Parathyroid adenoma (tissue), 2 donors: ENCODE measurements around the gene SMAD9.

Source experiments
- H2AFZ ChIP-seq: fragments of 300-600 bp; sonication (generic); one replicate; pipeline ENCODE4 v1.7.0; 2017; ENCODE audit warnings: antibody characterized with exemption, mild to moderate bottlenecking
- H3K27ac ChIP-seq: fragments of 300-600 bp; sonication (generic); one replicate; pipeline ENCODE4 v1.7.0; 2017
- H3K27me3 ChIP-seq: fragments of 300-600 bp; sonication (generic); one replicate; pipeline ENCODE4 v1.7.0; 2017; ENCODE audit warnings: low read length; ENCODE audit not compliant: control insufficient read depth, insufficient read depth
- H3K36me3 ChIP-seq: fragments of 300-600 bp; sonication (generic); one replicate; pipeline ENCODE4 v1.7.0; 2017; ENCODE audit warnings: low read length; ENCODE audit not compliant: control insufficient read depth, insufficient read depth
- H3K4me1 ChIP-seq: fragments of 300-600 bp; sonication (generic); one replicate; pipeline ENCODE4 v1.7.0; 2017; ENCODE audit warnings: control low read depth
- H3K4me2 ChIP-seq: fragments of 300-600 bp; sonication (generic); one replicate; pipeline ENCODE4 v1.7.0; 2017; ENCODE audit warnings: low read length
- H3K4me3 ChIP-seq: fragments of 300-600 bp; sonication (generic); one replicate; pipeline ENCODE4 v1.7.0; 2017; ENCODE audit warnings: low read depth, low read length
- H3K79me2 ChIP-seq: fragments of 300-600 bp; sonication (generic); one replicate; pipeline ENCODE4 v1.7.0; 2017; ENCODE audit warnings: control low read depth
- H3K9ac ChIP-seq: fragments of 300-600 bp; sonication (generic); one replicate; pipeline ENCODE4 v1.7.0; 2017; ENCODE audit warnings: mild to moderate bottlenecking
- H3K9me3 ChIP-seq: fragments of 300-600 bp; sonication (generic); one replicate; pipeline ENCODE4 v1.7.0; 2017; ENCODE audit warnings: low read length; ENCODE audit not compliant: control insufficient read depth
- CTCF ChIP-seq: fragments of 300-600 bp; sonication (generic); IDR thresholded peaks from one replicate; pipeline ENCODE4 v1.7.0; 2017; ENCODE audit warnings: antibody characterized with exemption, mild to moderate bottlenecking
- donor health status: primary hyperparathyroidism.

Gene SMAD9

GRCh38 chr13:36924001-36924400 is 4.0 kb upstream of the SMAD9 start:
- Histone ChIP-seq H3K36me3 (no peaks in the 10 kb centered on the region), H3K4me3 (no peak overlapping the region), H3K27ac (no peak overlapping the region), H3K9ac (no peak overlapping the region), H3K4me1 (no peaks in the 10 kb centered on the region), H3K79me2 (no peaks in the 10 kb centered on the region), H2AFZ (no peak overlapping the region), H3K9me3 (no peaks in the 10 kb centered on the region), H3K4me2 (no peak overlapping the region), H3K27me3 (no peaks in the 10 kb centered on the region)
- no peak for TF ChIP-seq CTCF

- Histone ChIP-seq H3K4me1 (no peaks in the 10 kb centered on the region), H3K27me3 (no peaks in the 10 kb centered on the region), H3K4me2 (no peak overlapping the region), H2AFZ (no peak overlapping the region), H3K9me3 (no peaks in the 10 kb centered on the region), H3K79me2 (no peaks in the 10 kb centered on the region), H3K4me3 (no peak overlapping the region), H3K36me3 (no peaks in the 10 kb centered on the region), H3K9ac (no peak overlapping the region), H3K27ac (no peak overlapping the region)
- no peak for TF ChIP-seq CTCF
Measured at GRCh38 chr13:36921631-36922301, 1.7 kb upstream of the SMAD9 start.

- TF ChIP-seq CTCF: no peak
- Histone ChIP-seq H3K4me2 (peak overlapping the region; percentile 66), H3K9me3 (no peaks in the 10 kb centered on the region), H3K4me1 (no peaks in the 10 kb centered on the region), H3K36me3 (no peaks in the 10 kb centered on the region), H3K4me3 (peak overlapping the region; percentile 31), H3K27ac (no peak overlapping the region), H2AFZ (peak overlapping the region; percentile 85), H3K9ac (no peak overlapping the region), H3K79me2 (no peaks in the 10 kb centered on the region), H3K27me3 (no peaks in the 10 kb centered on the region)
Measured at GRCh38 chr13:36920616-36921185, 663 bp upstream of the SMAD9 start.

- peak overlapping the region; percentile 93 for H3K4me2 ChIP-seq
- H3K27ac ChIP-seq: peak overlapping the region; percentile 32
- no peak overlapping the region for H3K9ac ChIP-seq
- no peaks in the 10 kb centered on the region for H3K4me1 ChIP-seq
- H3K9me3 ChIP-seq: no peaks in the 10 kb centered on the region
- no peaks in the 10 kb centered on the region for H3K27me3 ChIP-seq
- H2AFZ ChIP-seq: peak overlapping the region; percentile 83
- no peak for TF ChIP-seq CTCF
- no peaks in the 10 kb centered on the region for H3K79me2 ChIP-seq
- H3K36me3 ChIP-seq: no peaks in the 10 kb centered on the region
- peak overlapping the region; percentile 57 for H3K4me3 ChIP-seq
Measured at GRCh38 chr13:36919171-36919832, 736 bp downstream of the SMAD9 start.
